GM12874 (cell line): ENCODE measurements around the gene RSF1.

Source experiments
- CTCF ChIP-seq: IDR thresholded peaks from 2 replicates; pipeline ENCODE4 v1.5.1; 2011; ENCODE audit warnings: low read depth, mild to moderate bottlenecking, control low read depth, low read length, moderate library complexity; ENCODE audit not compliant: insufficient read depth

Gene RSF1

GRCh38 chr11:77778549-77778948, 42.0 kb downstream of the RSF1 start:
- no peak for TF ChIP-seq CTCF

- no peak for TF ChIP-seq CTCF
These were observed 42.4 kb downstream of the RSF1 start for GRCh38 chr11:77778118-77778517.

GRCh38 chr11:77776455-77776854, 44.1 kb downstream of the RSF1 start:
- no peak for TF ChIP-seq CTCF

- TF ChIP-seq CTCF = no peak
These were observed 44.6 kb downstream of the RSF1 start for GRCh38 chr11:77775936-77776335.

- no peak for TF ChIP-seq CTCF
These were observed 49.4 kb downstream of the RSF1 start for GRCh38 chr11:77771135-77771534.

- TF ChIP-seq CTCF = no peak
These were observed 49.9 kb downstream of the RSF1 start for GRCh38 chr11:77770629-77771028.

GRCh38 chr11:77762426-77762825, 58.1 kb downstream of the RSF1 start:
- TF ChIP-seq CTCF = no peak

GRCh38 chr11:77761491-77761890, 59.0 kb downstream of the RSF1 start:
- TF ChIP-seq CTCF = no peak
